ENCODE measurements around the gene PEX26. TPM values are rescaled to one million over a fixed set of nuclear protein-coding genes. Genes with fewer than 3 reads are reported as not detected.

Gene PEX26
- total and polyA plus RNA-seq, 2 donors (not counting 3 experiments of a cell fraction or from before 2014, with no cell fraction given): 25.6 to 44.4 TPM

DNA sequence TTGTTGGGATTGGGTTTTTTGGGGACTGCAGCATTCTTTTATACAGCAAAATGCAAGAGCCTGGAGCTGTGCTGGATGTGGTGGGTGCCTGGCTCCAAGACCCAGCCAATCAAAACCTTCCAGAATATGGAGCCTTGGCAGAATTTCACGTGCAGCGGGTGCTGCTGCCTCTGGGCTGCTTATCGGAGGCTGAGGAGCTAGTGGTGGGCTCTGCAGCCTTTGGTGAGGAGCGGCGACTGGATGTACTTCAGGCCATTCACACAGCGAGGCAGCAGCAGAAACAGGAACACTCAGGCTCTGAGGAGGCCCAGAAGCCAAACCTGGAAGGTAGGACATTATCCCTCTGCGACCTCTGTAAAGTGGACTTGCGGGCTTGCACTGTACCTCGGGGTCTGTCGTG, 5.6 kb downstream of the PEX26 start:
- Histone ChIP-seq H4K20me1 (replicated peaks; ENCODE audit: control insufficient read depth, extremely low read depth, insufficient read depth, low read length) (no peaks in the 10 kb centered on the region), H3K4me1 (ENCODE audit: control insufficient read depth, extremely low read depth, insufficient read depth, low read length) (peaks cover 7% of the 10 kb centered on the region), H3K79me2 (ENCODE audit: control insufficient read depth, insufficient read depth, low read length) (peaks cover 36% of the 10 kb centered on the region), H3K4me2 (ENCODE audit: insufficient read depth, low read length) (no peak overlapping the region), H3K9me1 (replicated peaks; ENCODE audit: control insufficient read depth, extremely low read depth, insufficient read depth, low read length) (no peaks in the 10 kb centered on the region), H3K27me3 (ENCODE audit: control insufficient read depth in 2 of 2, insufficient read depth in 2 of 2, low read length in 2 of 2) (no peaks in the 10 kb centered on the region), H3K9me3 (replicated peaks; ENCODE audit: control insufficient read depth, insufficient read depth, low read length) (no peaks in the 10 kb centered on the region), H3K27ac (ENCODE audit: insufficient read depth, low read depth, low read length) (no peak overlapping the region), H3K9ac (replicated peaks; ENCODE audit: extremely low read depth, insufficient read depth, low read length) (no peak overlapping the region), H2AFZ (ENCODE audit: low read depth, low read length) (no peak overlapping the region), H3K36me3 (ENCODE audit: control insufficient read depth in 2 of 2, extremely low read depth in 1 of 2, insufficient read depth in 2 of 2, low read length in 2 of 2) (peaks cover 17 to 33% of the 10 kb centered on the region in 2 experiments), H3K4me3 (replicated peaks in 1 of 3; ENCODE audit: insufficient read depth in 1 of 3, low read depth in 1 of 3, low read length in 3 of 3) (no peak overlapping the region)
- dilution Hi-C loops (cut with MboI; ENCODE audit: extremely low pct_ligation_motif_present, low sequenced_read_pairs) (no loop called here), intact Hi-C loops (cut with micrococcal nuclease) (no loop called here)
- ChIA-PET POLR2A (no interaction called here), CTCF (no interaction called here)
- FAIRE-seq (no peak), DNase-seq (ENCODE audit: low read depth, low spot score) (no peak)
- no TSS peak for BruUV-seq (replicated peaks)
- TF ChIP-seq EZH2 (IDR thresholded peaks at IDR 0.05; ENCODE audit: borderline replicate concordance, low read depth, low read length, severe bottlenecking) (no peak), GATA2 (IDR thresholded peaks at IDR 0.05; ENCODE audit: insufficient read depth, insufficient read length, low read depth, low read length) (no peak), JUN (IDR thresholded peaks at IDR 0.05; ENCODE audit: borderline replicate concordance, insufficient read depth, insufficient read length, low read depth) (no peak), POLR2A (IDR thresholded peaks at IDR 0.05; ENCODE audit: low read depth, low read length) (no peak), FOS (IDR thresholded peaks at IDR 0.05; ENCODE audit: borderline replicate concordance, insufficient read depth, low read length) (no peak), POLR2AphosphoS5 (IDR thresholded peaks at IDR 0.05; ENCODE audit: insufficient read depth, low read depth, low read length) (no peak), MYC (IDR thresholded peaks at IDR 0.05; ENCODE audit: low read depth, low read length) (no peak)
- TF ChIP-seq, protein P1, sequence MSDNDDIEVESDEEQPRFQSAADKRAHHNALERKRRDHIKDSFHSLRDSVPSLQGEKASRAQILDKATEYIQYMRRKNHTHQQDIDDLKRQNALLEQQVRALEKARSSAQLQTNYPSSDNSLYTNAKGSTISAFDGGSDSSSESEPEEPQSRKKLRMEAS (IDR thresholded peaks at IDR 0.05; ENCODE audit: insufficient read depth, insufficient read length): no peak
- TF ChIP-seq, protein P2, sequence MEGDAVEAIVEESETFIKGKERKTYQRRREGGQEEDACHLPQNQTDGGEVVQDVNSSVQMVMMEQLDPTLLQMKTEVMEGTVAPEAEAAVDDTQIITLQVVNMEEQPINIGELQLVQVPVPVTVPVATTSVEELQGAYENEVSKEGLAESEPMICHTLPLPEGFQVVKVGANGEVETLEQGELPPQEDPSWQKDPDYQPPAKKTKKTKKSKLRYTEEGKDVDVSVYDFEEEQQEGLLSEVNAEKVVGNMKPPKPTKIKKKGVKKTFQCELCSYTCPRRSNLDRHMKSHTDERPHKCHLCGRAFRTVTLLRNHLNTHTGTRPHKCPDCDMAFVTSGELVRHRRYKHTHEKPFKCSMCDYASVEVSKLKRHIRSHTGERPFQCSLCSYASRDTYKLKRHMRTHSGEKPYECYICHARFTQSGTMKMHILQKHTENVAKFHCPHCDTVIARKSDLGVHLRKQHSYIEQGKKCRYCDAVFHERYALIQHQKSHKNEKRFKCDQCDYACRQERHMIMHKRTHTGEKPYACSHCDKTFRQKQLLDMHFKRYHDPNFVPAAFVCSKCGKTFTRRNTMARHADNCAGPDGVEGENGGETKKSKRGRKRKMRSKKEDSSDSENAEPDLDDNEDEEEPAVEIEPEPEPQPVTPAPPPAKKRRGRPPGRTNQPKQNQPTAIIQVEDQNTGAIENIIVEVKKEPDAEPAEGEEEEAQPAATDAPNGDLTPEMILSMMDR (IDR thresholded peaks at IDR 0.05; ENCODE audit: extremely low read depth in 1 of 2, insufficient read depth in 1 of 2, low read depth in 1 of 2, low read length in 2 of 2): no peak

Measured in endothelial cell of umbilical vein (primary cell).